K562 (cell line): Measurements from ENCODE around the gene NRM. TPM values are rescaled to one million over a fixed set of nuclear protein-coding genes. Genes with fewer than 3 reads are reported as not detected.

Source experiments
- CBFA2T2 ChIP-seq: fragments of 450-650 bp; conservative IDR thresholded peaks from 2 replicates; pipeline ENCODE4 v1.6.1; 2017; ENCODE audit warnings: mild to moderate bottlenecking
- DLX4 ChIP-seq: fragments of 250-450 bp; sonication (Bioruptor Pico); IDR thresholded peaks from 2 replicates; pipeline ENCODE4 v1.6.1; 2021; ENCODE audit warnings: mild to moderate bottlenecking
- E4F1 ChIP-seq: fragments of 250-450 bp; sonication (Bioruptor Pico); IDR thresholded peaks from 2 replicates; pipeline ENCODE4 v1.5.0; 2021; ENCODE audit warnings: mild to moderate bottlenecking, borderline replicate concordance
- FOXP4 ChIP-seq: sonication (generic); formaldehyde crosslinking; IDR thresholded peaks from 2 replicates; pipeline ENCODE4 v1.8.0; 2022; ENCODE audit warnings: mild to moderate bottlenecking, missing genetic modification reagents, borderline replicate concordance
- FUS ChIP-seq: fragments of 200-400 bp; formaldehyde crosslinking; optimal IDR thresholded peaks from 2 replicates; pipeline ENCODE3; 2017; ENCODE audit warnings: low read depth, low read length
- GATAD2B ChIP-seq: fragments of 450-650 bp; IDR thresholded peaks from 2 replicates; pipeline ENCODE4 v1.6.1; 2017; ENCODE audit warnings: mild to moderate bottlenecking, borderline replicate concordance
- HBP1 ChIP-seq: fragments of 450-650 bp; formaldehyde crosslinking; IDR thresholded peaks from 2 replicates; pipeline ENCODE4 v1.4.0; 2022; ENCODE audit warnings: missing genetic modification characterization
- HDAC8 ChIP-seq: fragments of 450-650 bp; IDR thresholded peaks from 2 replicates; pipeline ENCODE4 v1.6.1; 2016; ENCODE audit warnings: mild to moderate bottlenecking, missing genetic modification characterization, moderate library complexity, missing compliant biosample characterization
- HNRNPLL ChIP-seq: fragments of 200-400 bp; formaldehyde crosslinking; IDR thresholded peaks from 2 replicates; pipeline ENCODE4 v1.6.1; 2017; ENCODE audit warnings: low read length, low read depth, mild to moderate bottlenecking; ENCODE audit not compliant: poor library complexity, severe bottlenecking
- KDM5B ChIP-seq: fragments of 200-600 bp; sonication (generic); IDR thresholded peaks from 2 replicates; pipeline ENCODE4 v1.6.1; 2012; ENCODE audit warnings: low read depth, mild to moderate bottlenecking, moderate library complexity, low read length, control low read depth, inconsistent platforms; ENCODE audit not compliant: insufficient replicate concordance
- KLF1 ChIP-seq: fragments of 450-650 bp; IDR thresholded peaks from 2 replicates; pipeline ENCODE4 v1.6.1; 2016; ENCODE audit warnings: missing genetic modification characterization, missing compliant biosample characterization
- MBD1 ChIP-seq: fragments of 250-450 bp; sonication (Bioruptor Pico); IDR thresholded peaks from 2 replicates; pipeline ENCODE4 v1.8.0; 2022; ENCODE audit warnings: inconsistent platforms
- NR4A1 ChIP-seq, 2 experiments: fragments of 250-450 bp in 1 of 2; fragments of 450-650 bp in 1 of 2; sonication (Bioruptor Pico) in 1 of 2; IDR thresholded peaks; 2 replicates each; pipeline versions ENCODE4 v1.4.0 to v1.6.1; 2016 to 2020; ENCODE audit warnings: mild to moderate bottlenecking in 2 of 2, missing compliant biosample characterization in 1 of 2, missing genetic modification characterization in 1 of 2, moderate library complexity in 1 of 2
- TCFL5 ChIP-seq: fragments of 250-450 bp; sonication (Bioruptor Pico); conservative IDR thresholded peaks from 2 replicates; pipeline ENCODE4 v1.6.1; 2021; ENCODE audit warnings: mild to moderate bottlenecking, moderate library complexity, matching md5 sums
- ZFP1 ChIP-seq: fragments of 450-650 bp; formaldehyde crosslinking; IDR thresholded peaks from 2 replicates; pipeline ENCODE4 v1.4.0; 2020; ENCODE audit warnings: mild to moderate bottlenecking, mixed read lengths
- ZNF586 ChIP-seq: fragments of 450-650 bp; formaldehyde crosslinking; conservative IDR thresholded peaks from 2 replicates; pipeline ENCODE4 v1.4.0; 2020; ENCODE audit warnings: mild to moderate bottlenecking, moderate library complexity
- ZNF764 ChIP-seq: fragments of 250-450 bp; sonication (Bioruptor Pico); IDR thresholded peaks from 2 replicates; pipeline ENCODE4 v1.4.0; 2020; ENCODE audit warnings: low read depth, mild to moderate bottlenecking, moderate library complexity
- ZNF778 ChIP-seq: fragments of 450-650 bp; formaldehyde crosslinking; IDR thresholded peaks from 2 replicates; pipeline ENCODE4 v1.4.0; 2020; ENCODE audit warnings: mild to moderate bottlenecking, moderate library complexity
- polyA plus RNA-seq, 8 experiments: library from polyadenylated mRNA; depleted of rRNA in 4 of 8; stranded (reverse) in 5 of 8; unstranded in 3 of 8; fragments of >200 nt; fragmentation: Nextera tagmentation in 2 of 8; fragmentation: Illumina TruSeq in 1 of 8; extraction: Ambion mirVana in 2 of 8; extraction: Trizol in 1 of 8; gene quantifications; 2 replicates each; pipeline versions ENCODE4 v1.2.1 to v1.2.3, GENCODE V29; 2011 to 2014; ENCODE audit warnings: inconsistent platforms in 1 of 8, missing spikeins in 1 of 8
- total RNA-seq, 7 experiments: library from RNA; depleted of rRNA in 6 of 7; stranded (reverse); fragments of >200 nt in 6 of 7; fragmentation: Illumina TruSeq in 2 of 7; extraction: Trizol in 2 of 7; gene quantifications; 2 replicates each; pipeline versions ENCODE4 v1.2.1 to v1.2.3, GENCODE V29; 2011 to 2021; ENCODE audit warnings: low replicate concordance in 1 of 7

NRM gene
- total and polyA plus RNA-seq, 9 of the 15 experiments (the other 6 are each of a cell fraction or from before 2014, with no cell fraction given), result 9.7 to 58.2 (median 18.1) TPM

- no peak for TF ChIP-seq ZNF586 (CRISPR knock-in tag)
- peak; percentile 77 for TF ChIP-seq KDM5B
- TF ChIP-seq TCFL5 (CRISPR knock-in tag), result no peak
- no peak for TF ChIP-seq MBD1 (CRISPR knock-in tag)
- TF ChIP-seq ZNF778, result no peak
- TF ChIP-seq FUS, result no peak
- no peak for TF ChIP-seq HDAC8 (tag)
- TF ChIP-seq KLF1 (tag), result peak; percentile 97; the same call in 1 of the 2 replicates
- 0 out of 2 replicates have a peak, but pooled peaks have one; percentile 25 for TF ChIP-seq NR4A1 (CRISPR knock-in tag; IDR thresholded peaks at IDR 0.05)
- TF ChIP-seq NR4A1 (tag; IDR thresholded peaks at IDR 0.05), result no peak
- peak; percentile 68; the same call in 1 of the 2 replicates for TF ChIP-seq HBP1 (CRISPR knock-in tag)
- TF ChIP-seq E4F1, result no peak; the same call in 1 of the 2 replicates
- no peak for TF ChIP-seq GATAD2B
- TF ChIP-seq DLX4 (CRISPR knock-in tag), result no peak
- TF ChIP-seq ZNF764, result no peak
- no peak for TF ChIP-seq ZFP1 (CRISPR knock-in tag)
- peak; percentile 74 for TF ChIP-seq CBFA2T2
- peak; percentile 66; the same call in 1 of the 2 replicates for TF ChIP-seq FOXP4 (CRISPR knock-in tag)
- TF ChIP-seq HNRNPLL, result peak; percentile 17
Observed at GRCh38 chr6:30686908-30687658, 3.7 kb downstream of the NRM start (continued).
